Fibroblast of the conjunctiva (primary cell): ENCODE data around the gene RGSL1.

Experiments
- DNase-seq: peaks from one replicate; pipeline ENCODE4 v3.0.0-alpha.2; 2010; ENCODE audit warnings: low read depth

RGSL1 gene

DNA sequence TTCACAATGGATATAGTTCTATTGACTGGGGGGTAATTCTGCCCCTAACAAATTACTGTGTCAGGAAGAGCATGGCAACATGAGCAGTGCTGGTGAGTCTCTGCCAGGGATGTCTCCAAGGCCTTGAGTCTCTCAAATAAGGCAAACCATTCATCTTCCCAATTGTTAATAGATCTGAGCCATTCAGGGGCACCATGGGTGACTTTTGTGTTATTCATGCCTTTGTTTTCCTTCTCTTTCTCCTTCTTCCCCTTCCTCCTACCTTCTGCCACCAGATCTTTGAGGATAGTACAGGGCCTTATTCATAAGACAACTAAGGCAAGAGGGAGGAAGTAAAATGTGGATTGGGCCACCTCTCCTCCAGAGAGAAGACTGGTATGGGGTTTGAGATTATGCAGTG, at the start of gene RGSL1:
Gene RGSL1 (plus strand): TSS at position 60 of the 400 bp plus-strand sequence. CDS start 20 bp downstream, at position 80.
- DNase-seq, result no peak

DNA sequence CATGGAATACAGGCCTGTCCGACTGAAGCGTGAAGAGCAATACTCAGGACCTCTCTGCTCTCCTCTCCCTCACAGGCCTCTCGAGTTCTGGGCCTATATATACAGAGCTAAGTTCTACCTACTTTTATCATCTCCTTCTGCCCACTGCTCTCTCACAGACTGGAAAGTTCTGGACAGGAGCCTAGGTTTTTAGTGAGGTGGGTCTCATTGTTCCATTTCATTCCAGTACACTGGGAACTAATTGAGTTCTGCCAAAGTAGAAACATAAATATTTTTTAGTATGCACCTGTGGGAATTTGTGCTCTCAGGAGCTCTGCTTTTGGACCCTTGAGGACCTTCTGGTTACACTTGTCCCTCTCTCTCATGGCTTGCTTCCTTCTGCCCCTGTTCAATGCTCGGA, 49.4 kb upstream of the RGSL1 start, which contains the start of gene TEDDM1:
Gene TEDDM1 (minus strand): TSS at position 101 of the 400 bp plus-strand sequence. CDS start 182 bp downstream, outside the sequence.
- DNase-seq, result no peak

DNA sequence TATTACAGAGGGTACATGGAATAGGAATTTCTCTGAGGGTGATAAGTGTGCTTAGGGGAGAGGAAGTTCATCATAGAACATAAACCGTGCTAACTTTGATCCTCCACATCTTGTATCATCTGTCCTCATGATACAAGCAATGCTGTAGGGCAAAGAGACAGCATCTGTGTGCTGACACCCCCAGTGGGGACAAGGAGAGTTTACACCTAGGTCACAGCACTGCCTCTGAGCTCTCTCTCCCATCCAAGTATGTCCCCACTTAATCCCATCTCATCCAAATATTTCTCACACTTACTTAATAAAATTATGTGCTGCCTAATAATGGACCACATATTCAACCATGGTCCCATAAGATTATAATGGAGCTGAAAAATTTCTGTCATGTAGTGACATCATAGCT, 45.2 kb upstream of the RGSL1 start:
- no peak for DNase-seq

DNA sequence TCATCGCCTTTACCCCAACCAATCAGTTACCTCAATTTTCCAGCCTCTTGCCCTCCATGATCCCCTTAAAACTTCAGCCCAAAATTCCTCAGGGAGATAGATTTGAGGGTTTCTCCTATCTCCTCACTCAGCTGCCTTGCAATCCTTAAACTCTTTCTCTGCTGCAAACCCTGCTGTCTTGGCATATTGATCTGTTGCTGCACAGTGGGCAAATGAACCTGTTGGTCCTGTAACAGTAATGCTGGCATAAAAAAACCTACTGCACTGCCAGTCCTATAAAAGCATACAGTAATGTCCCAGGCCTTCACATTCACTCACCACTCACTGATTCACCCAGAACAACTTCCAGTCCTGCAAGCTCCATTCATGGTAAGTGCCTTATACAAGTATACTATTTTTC, 44.4 kb upstream of the RGSL1 start:
- no peak for DNase-seq

DNA sequence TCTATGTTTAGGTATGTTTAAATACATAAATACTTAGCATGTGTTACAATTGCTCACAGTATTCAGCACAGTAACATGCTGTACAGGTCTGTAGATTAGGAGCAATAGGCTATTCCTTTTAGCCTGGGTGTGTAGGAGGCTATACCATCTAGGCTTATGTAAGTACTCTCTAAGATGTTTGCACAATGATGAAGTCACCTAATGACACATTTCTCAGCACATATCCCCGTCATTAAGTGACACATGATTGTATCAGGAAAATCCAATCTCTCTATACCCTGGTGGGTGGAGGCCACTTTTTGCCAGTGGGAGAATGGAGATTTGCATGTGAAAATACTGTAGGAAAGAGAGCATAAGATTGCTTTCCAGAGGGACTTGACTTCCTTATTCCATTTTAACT, 43.9 kb upstream of the RGSL1 start:
- no peak for DNase-seq

DNA sequence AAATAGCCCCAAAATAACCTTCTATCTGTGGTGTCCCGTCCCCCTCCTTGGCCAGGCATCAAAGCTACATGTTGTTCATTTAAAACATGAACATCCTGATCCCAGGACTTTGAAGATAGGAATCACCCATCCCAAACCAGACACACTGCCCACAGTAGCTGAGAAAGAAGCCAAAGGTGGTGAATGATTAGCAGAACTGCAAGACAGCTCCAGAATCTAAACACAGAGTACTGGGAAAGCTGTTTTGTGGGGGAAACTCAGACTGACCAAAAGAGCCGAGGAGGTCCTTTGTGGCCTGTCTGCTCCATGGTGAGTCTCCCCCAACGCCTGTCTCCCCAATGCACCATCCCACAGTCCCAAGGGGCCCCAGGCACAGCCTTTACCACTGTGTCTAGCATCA, 42.2 kb upstream of the RGSL1 start:
- DNase-seq, result no peak

DNA sequence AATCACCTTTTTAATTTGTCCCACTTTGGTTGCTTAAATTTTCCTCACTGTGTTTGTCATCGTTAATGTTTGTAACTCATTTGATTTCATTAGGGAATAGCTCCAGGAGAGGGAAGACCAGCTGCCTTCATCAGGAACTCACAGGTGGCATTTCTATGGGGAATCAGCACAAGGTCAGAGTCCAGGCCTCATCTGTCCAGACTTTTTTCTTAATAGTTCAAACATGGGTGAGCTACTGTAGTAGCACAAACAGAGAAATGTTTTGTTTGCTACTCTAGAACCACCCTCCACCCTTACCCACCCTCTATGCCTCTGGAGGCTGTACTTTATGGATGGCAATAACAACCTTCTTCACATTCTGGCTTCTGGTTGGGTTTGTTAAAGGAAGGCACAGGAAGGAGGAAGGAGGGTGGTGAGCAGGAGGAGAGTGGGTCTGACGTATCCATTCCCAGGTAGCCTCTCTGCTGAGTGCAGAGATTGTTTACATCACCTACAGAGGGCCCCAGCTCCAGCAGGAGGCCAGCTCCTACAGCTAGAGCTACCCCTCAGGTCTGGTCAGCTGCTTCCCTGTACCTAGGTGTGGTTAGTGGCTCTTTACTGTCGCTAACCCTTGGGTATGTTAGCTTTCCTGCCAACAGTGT, 41.4 kb upstream of the RGSL1 start:
- no peak for DNase-seq

DNA sequence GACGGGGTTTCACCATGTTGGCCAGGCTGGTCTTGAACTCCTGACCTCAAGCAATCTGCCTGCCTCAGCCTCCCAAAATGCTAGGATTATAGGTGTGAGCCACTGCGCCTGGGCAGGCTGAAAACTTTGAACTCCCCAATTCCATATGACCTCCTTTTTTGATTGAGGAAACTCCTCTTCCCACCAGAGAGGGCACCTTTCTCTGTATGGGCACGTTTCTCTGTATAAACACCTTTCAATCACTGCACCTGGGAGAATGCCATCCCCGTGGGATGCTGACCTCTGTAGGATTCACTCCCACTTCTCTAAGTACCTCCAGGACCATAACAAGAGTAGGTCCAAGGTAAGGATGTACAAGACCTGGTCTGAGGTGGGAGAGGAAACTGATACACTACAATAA, 39.8 kb upstream of the RGSL1 start:
- no peak for DNase-seq

DNA sequence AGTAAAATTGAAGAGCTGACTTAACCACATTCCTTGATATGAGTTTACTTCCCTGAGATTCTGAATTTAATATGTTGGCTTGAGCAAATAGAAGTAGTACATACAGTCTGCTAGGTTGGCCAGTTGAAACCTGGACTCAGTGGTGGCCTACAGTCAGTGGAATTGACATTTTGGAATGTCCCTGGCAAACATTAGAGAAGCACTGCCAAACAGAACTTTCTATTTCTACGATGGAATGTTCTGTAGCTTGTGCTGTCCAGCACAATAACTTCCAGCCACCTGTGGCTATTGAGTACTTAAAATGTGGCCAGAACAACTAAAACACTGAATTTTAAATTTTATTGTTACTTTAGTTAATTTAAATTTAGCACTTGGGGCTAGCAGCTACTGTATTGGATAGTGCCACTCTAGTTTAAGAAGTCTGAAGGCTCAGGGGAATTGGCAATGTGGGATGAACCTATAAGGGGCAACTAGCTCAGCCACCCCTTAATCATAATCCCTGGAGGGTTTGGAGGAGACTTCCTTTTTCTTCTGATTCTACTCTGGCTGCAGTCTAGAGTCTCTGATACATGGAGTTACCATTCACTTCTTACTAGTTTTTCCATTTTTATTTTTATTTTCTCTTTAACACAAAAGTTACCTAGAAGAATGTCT, 39.2 kb upstream of the RGSL1 start:
- no peak for DNase-seq

DNA sequence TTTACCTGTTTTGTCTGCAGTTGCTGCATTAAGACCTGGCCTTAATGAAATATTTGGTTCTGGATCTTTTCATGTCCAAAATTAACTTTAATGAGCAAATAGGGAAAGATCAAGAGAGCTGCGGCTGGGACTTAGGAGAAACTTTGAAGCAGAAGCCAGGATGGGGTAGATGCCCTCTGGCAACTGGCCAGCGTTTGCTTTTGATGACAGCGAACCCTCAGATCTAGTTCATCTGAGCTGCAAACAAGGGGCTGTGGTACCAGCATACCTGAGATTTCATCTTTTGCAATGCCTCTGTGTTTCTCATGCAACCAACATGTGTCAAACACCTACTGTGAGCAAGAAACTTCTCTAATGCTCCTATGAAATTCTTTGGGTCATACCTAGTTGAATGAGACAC, 36.5 kb upstream of the RGSL1 start:
- DNase-seq, result no peak

DNA sequence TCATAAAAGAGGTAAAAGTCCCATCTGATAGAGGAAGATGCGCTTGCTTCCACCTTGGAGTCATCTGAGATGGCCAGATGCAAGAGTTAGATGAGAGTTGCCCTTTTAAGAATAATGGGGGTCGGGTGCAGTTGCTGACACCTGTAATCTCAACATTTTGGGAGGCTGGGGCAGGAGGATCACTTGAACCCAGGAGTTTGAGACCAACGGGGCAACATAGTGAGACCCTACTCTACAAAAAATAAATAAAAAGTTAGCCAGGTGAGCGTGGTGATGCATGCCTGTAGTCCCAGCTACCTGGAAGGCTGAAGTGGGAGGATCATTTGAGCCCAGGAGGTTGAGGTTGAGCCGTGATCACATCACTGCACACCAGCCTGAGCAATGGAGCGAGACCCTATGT, 36.0 kb upstream of the RGSL1 start:
- DNase-seq, result no peak

DNA sequence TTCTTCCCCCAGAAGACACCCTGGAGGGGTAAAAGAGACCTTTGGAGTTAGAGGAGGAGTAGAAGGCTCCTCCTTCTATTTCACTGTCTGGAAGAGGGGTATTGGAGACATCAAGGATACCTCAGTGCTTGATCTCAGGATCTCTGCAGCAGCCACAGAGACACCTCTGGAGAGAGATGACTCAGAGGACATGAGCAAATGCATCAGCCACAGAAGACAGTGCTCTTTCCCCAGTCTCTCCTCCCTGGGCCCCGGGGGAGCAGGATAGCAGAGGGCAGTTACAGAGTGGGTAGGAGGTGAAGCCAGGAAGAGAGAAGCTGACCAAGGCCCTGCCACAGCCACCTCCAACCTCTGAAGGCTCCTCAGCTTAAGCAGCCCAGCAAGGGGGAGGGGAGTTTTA, 34.2 kb upstream of the RGSL1 start:
- no peak for DNase-seq

DNA sequence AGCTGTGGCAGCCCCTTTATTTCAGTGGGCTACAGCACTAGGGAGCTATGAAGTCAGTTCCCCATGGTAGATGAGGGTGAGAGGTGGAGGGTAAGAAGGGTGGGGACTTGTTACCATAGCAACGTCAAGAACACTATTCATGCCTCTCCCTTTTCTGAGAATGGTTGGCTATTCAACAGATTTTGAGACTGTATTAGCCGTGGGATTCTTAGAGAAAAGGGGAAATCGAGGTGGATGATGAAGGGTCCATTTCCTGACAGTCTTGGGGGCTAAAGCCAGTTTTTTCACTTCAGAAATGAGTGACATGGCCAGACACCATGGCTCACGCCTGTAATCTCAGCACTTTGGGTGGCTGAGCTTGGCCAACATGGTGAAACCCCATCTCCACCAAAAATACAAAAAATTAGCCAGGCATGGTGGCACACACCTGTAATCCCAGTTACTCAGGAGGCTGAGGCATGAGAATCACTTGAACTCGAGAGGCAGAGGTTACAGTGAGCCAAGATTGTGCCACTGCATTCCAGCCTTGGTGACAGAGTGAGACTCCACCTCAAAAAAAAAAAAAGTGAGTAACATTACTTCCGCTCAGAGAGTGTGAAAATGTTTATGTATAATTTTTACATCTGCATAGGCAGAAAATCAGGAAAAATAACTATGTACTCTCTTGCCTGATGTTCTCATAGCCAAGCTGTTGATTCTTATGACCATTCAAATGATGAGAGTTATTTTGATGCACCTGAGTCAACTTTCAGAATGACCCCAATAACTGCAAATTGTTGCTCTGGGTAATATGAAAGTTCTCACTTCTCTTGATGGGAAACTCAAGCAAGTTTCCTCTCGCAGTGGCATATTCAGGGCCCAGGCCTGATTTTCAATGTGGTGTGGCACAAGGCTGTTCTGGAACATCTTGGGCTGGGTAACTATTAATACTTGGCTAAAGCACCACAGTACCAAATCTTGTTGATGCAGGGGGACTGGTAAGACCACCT, 23.2 kb upstream of the RGSL1 start:
- no peak for DNase-seq

DNA sequence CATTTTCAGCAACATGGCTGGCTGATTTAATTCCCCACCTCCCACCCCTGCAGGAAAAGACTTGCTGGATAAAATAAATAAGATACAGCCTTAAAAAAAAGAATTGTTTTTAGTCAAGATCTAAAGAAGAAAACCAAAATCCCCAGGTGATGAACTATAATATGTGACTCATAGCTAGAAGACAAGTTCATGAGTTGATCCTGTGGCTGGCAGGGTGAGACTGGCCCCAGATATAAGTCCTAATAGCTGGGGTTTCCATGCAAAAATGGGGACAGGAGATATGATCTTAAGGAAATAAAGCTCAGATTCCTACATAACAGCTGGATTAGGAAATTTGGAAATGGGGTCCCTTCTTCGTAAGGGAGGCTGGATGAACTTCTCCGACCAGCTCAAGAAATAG, 21.9 kb upstream of the RGSL1 start:
- no peak for DNase-seq

DNA sequence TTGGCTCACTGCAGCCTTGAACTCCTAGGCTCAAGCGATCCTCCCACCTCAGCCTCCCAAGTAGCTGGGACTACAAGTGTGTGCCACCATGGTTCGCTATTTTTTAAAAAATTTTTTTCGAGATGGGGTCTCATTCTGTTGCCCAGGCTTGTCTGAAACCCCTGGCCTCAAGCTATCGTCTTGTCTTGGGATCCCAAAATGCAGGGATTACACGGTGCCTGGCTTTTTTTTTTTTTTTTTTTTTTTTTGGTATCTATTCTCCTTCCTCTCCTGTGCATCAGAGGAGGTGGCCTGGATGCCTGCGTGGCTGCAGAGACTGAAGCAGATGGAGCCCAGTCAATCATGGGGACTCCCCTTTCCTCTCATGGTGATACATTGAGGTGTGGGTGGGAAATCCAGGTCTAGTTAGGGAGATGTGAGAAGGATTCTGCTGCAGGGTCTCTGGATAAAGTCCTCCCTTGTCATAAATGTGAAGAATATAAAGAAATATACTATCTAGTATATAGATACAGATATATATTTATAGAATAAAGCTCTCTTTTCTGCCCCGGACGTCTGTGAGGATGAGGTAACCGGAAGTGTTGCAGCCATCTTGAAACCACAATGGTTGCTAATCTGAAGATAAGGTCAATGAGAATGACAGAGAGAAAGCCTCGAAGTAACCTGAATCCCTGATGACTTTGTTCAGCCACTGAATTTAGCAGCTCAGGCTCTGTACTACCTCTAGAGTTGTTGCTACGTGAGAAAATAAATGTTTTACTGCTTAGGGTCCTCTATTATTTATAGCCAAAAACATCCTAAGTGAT, 19.5 kb upstream of the RGSL1 start:
- DNase-seq, result no peak

DNA sequence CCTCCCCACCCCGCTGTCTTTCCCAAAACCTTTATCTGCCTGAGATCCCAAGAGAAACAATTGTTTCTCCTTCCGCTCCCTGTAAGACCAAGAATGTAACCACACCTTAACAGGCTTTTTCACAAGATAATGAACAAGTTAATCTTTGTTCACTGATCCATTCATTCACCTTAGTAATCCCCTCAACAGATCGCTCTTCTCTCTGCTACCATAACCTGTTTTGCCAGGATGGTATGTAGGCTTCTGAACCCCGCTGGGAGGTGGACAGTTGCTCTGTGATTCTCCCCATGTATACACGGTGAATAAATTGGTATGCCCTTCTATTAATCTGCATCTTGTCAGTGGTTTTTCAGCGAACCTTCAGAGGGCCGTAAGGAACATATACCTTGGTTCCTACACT, 18.7 kb upstream of the RGSL1 start:
- DNase-seq, result no peak

DNA sequence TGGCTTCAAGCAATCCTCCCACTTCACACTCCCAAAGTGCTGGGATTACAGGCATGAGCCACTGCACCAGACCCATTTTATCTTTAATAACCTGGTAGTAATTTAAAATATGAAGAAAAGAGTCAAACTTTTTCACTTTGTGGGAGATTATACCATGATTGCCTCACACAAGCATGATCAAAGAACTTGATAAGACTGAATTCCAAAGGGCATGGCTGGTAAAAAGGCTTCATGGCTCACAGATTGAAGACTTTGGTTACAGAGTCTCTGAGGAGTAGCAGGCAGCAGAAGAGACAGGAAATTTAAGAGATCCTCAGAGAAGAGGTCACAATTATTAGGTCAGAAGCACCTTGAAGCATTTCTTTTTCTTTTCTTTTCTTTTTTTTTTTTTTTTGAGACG, 16.4 kb upstream of the RGSL1 start:
- no peak for DNase-seq

DNA sequence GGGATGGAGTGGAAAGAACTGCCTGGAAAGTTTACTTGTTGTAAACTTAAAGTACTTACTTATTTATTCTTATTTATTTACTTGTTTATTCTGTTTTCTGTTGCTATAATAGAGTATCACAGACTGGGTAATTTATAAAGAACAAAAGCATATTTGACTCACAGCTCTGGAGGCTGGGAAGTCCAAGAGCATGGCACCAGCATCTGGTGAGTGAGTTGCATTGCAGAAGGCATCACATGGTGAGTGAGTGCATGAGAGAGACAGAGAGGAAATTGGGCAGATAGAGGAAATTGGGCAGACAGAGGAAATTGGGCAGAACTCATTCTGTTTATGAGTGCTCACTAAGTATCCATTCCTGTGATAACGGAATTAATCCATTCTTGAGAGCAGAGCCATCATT, 11.6 kb upstream of the RGSL1 start:
- no peak for DNase-seq

DNA sequence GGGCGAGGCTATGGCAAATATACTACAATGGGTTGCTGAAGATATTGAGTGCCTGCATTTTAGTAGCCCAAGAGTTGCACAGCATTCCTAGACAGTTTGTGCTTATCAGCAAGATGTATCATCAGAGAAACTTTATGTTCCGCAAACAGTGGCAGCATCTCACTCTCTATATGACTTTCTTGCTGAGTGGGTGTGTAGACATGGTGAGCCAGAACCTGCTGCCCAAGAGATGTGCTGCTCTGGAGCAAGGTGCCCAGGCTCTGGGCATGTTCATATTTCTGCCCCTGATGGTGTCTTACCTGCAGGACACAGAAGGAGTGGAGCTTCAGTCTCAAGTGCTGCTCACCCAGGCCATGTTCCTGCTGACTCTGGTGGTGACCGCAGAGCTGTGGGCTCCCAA, 8.2 kb upstream of the RGSL1 start:
- no peak for DNase-seq

DNA sequence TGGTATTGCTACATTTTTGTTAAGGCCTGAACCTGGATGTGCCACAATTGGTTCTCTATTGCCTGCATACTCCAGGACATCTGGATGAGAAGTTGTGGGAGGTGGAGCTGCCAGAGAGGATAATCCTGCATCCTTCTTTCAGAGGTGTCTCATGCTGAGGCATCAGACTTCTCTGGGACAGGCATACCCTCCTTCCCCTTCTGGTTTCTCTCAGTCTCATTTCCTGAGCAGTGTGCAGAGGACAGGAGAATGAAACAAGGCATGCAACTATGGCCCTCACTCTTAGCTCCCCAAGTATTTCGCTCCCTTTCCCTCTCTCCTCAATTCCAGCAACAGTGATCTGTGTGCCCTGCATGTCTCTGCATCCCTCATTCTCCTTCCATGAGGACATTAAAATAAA, 7.6 kb upstream of the RGSL1 start:
- DNase-seq, result no peak

DNA sequence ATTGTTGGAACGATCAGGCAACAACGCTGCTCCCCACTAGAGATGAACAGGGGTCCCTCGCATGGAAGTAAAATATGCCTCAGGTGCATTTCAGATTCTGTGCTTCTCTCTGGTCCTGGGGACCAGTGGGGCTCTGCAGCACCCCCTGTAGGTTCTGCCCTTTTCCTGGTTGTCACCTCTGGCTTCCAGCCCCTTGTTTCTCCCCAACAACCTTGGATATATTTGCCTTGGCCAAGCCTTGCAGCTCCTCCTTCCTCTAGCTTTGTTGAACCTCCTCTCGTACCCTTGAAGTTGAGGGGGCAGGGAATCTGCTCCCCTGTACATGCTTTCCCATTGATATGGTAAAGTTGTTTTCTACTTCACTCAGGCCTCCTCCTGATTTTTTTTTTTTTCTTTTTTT, 5.4 kb upstream of the RGSL1 start:
- DNase-seq, result no peak
